HL-60/S4 treated with retinoic acid at 250 ng/mL for 4 days and 3 days (cell line): ENCODE measurements around the gene LIPC.

Source experiments
- in situ Hi-C: fragments of 300-500 bp; cut with MboI; formaldehyde crosslinking; loops from 2 replicates; pipeline ENCODE4 v1.7.0; 2022; ENCODE audit warnings: low sequenced_read_pairs

The LIPC gene

DNA sequence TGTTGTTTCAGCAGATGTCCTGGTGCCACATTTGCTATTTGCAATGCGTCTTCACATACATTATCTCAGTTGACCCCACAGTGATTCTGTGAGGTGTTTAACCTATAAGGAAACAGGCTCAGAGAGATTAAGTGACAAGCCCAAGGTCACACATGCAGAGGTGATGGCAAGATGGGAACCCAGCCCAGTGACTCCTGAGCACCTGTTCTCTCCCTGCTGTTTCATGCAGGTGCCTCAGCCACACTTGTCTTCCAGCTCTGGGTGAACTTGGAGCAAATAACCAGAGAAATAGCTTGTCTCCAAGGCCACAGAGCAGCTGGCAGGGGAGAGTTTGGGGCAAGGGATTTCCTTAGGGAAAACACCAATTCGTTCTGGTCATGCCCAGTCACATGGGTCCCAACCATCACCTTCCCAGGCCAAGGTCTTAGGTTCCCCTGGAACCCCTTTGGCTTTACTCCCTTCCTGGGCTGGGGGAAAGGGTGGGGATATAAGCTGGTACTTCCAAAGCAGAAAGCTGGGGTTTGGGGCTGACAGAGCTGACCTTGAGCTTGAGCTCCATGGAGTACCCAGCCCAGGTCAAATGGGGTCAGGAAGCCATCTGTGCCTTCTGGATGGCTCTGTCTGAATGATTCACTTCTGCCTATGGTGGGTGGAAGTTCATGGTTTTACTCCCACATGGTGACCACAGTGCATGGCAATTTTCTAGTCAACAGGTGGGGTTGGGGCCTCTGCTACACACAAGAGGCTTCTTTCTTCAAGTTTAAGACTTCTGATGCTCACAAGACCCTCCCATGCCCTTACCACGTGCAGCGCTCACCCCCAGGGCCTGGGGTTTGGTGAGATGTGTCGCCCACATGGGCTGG lies 22.4 kb downstream of the LIPC start:
- in situ Hi-C loops, result no loop called here

DNA sequence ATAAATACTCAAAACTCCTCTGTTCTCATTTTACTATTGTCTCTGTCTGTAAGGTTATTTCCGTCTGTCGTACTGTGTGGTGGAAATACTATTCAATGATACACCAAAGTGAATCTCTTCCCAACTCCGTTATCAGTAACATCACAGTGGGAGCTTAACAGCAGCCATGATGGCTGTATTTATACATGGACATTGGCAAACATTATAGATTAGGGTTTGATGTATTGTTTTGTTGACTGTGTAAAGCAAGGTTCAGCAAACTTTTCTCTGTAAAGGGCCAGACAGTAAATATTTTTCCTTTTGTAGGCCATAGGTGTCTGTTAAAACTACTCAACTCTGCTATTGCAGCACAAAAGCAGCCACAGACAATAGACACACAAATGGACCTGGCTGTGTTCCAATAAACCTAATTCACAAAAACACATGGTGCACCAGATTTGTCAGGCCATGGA lies 23.2 kb downstream of the LIPC start:
- in situ Hi-C loops, result no loop called here

DNA sequence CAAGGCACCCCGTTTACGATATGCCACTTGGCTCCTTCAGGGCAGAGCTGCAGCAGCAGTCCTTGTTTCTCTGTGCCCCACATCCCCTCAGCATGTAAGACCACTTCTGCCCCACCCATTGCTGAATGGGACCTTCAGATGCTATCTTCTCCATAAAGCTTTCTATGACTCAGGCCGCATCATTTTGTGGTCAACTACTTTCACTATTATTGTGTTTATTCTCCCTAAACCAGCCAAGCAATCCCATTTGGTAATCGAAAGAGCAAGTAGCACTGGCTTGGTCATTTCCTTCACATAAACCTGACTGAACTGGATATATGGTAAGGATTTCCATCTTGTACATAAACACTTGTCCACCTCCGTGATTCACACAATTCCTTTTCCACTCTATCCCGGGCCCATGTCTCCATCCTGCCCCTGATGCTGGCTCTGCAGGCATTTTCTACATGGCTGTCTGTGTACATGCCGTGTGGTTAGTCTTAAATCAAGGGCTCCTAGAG lies 25.7 kb downstream of the LIPC start:
- in situ Hi-C loops, result no loop called here

DNA sequence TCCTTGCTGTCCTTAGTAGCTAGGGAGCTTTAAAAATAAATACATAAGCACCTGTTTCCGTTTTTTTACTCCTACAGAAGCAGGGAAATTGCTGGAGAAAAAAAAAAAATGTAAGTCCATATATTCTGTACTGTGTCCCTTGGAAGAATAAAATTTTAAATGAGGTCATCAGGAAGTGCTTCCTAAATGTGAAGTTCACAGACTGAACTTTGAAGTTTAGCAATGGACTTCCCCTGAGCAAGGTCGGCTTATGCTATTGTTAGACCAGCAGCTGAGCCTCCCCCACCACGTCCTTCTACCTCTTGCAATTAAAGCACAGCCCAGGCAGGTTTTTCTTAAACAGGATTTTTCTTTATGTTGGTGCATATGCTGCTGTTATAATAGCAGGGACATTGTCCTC lies 26.3 kb downstream of the LIPC start:
- in situ Hi-C loops, result no loop called here

DNA sequence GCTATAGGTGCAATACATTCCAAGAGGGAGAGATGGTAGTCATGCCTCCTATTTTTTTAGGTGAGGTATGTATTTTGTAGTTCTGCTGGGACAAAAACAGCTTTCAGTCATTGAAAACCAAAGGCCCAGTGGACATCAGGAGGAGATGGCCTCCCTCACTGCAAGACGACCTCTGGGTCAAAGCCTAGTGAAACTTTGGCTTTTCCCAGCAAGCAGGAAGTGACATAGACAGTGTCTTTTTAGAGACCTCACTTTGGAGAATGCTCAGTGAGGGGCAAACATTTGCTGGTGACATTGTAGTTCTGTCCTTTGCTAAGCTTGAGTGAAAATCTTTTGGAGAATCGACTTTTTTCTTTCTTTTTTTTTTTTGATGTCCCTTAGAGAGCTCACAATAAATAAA lies 27.3 kb downstream of the LIPC start:
- in situ Hi-C loops, result no loop called here

DNA sequence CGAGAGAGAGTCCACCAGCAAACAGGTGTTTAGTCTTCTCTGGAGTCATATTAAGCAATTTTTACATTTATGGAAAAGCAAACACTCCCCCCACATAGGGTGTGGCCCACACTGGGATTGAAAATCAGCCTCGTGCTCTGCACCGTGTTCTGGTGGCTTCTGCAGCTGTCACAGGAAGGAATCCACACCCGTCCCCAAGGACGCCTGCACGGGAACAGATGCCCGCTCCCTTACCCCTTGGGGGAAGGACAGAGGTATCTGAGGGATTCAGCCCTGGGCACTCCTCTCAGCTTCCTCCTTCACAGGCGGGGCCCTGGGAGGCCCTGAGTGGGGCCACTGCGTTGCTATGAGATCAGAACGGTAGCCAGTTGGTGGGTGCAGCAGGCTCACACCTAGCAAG lies 27.8 kb downstream of the LIPC start:
- in situ Hi-C loops, result no loop called here

DNA sequence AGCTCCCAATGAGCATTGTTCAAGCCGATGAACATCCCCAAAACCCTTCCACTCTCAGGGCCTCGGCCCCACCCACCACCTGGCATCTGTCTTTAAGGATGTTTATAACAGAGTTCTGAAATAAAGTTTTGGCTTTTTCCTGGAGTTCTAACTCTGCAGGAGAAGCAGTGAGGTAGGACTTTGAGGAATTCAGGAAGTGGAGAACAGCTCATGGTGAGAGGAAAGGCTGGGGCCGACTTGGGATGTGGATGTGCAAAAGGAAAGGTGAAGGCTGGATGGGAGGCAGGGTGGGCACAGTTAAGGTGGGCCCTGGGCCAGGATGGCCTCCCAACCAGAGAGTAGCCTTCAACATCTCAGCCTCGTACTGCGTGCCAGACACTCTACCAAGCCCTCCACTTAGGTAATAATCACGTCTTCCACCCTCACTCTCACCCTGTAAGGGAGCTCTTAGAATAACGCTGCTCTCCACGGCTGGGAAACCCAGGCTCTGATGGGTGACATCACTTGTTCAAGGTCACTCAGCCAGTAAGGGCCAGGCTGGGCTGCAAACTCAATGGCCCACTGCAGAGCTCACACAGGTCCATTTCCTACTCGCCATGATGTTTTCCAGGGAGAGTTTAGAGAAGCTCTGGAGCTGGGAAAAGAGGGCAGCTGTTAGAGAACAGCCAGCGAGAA lies 28.5 kb downstream of the LIPC start:
- in situ Hi-C loops, result no loop called here

DNA sequence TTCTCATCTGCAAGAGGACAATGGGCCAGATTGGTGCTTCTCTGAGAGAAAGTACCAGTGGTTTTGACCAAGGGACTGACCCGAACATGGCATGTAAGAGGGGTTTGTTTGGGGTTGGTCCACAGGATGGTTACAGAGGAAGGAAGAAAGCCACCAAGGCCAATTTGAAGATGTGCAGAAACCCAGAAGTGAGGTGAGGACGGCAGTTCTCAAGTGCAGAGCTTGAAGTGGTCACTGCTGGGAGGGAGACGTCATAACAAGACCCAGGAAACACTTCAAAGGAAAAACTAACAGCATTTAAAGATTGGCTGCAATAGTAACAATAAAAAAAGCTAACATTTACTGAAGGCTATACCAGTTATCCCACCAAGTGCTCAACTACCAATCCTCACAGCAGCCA lies 29.1 kb downstream of the LIPC start:
- in situ Hi-C loops, result no loop called here

DNA sequence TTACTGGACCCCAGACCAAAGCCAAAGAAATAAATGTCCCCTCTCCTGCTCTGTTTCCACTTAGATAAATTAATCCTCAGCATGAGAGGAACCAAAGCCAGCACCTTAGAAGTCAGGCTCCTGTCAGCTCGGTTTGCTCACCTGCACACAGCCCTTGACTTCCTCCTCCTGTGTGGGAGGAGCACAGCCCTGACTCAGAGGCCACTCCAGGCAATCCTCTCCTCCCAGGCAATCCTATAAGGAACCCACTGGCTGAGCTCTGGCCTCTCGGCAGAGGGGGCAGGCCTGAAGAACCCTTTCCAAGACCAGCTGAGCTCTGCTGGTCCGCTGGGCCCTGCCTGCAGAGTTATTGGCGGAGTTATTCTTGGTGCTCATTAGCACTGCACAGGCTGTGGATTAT lies 30.8 kb downstream of the LIPC start:
- in situ Hi-C loops, result no loop called here

DNA sequence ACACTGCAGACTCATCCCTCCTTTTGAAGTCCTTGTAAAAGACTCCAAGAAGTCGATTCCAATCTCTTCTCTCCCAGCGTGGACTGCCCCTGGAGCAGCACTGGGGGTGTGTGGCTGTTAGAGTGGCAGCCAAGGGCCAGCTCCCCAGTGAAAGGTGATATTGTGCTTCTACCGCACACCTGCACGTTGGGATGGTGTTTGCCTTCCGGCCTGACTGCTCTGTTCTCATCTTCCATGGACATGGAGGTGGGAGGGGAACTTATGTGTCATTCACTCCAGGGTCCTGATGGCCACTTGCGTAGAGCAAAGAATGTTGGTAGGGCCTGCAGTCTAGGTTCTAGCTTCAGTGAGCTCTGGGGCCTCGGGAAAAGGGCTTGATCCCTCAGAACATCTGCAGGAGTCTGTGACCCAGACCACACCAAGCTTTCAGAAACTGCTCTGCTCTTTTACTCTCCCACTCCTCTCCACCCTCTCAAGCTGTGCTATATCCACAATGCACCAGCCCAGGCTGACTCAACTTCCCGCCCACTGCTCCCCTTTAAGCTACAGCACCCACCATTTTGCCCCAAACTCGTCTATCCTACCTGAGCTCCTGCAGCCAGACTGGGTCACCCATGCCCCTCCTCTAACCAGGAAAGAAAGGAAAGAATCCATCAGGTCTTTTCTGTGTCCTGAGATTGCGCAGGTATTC lies 31.3 kb downstream of the LIPC start:
- in situ Hi-C loops, result no loop called here

DNA sequence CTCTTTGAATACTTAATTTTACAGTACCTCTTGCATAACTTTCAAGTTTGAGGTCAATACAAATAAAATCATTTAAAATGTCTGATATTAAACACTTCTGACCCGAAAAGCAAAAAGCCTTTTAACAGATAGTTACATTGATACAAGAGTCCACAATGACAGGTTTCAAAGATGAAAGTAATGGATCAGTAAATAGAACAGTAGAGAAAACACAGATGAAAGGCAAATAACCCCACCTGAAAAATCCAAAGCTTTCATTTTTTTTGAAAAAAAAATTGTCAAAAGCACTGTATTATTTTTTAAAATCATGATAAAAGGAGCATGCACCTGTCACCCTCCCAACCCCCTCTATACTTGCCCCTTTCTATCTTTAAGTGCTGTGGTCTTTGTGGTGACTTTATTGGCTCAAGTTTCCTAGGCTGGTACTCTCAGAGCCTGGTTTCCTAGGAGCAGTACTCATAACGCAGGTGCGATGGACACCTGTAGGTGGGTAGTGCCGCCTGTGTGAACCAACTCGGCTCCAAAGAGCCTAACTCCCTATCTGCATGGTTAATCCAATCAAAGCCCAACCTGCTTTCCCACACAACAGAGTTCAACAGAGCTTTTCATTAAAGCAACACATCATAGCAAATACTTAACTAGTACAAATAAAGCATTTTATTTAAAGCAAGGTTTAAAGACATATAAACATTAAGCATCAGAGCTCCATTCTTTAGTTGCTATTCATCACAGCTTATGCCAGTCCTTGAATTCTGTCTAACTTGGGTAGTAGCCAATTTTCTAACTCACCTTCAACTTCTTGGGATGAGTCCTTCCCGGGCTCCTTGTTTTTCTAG lies 32.2 kb downstream of the LIPC start:
- in situ Hi-C loops, result no loop called here

DNA sequence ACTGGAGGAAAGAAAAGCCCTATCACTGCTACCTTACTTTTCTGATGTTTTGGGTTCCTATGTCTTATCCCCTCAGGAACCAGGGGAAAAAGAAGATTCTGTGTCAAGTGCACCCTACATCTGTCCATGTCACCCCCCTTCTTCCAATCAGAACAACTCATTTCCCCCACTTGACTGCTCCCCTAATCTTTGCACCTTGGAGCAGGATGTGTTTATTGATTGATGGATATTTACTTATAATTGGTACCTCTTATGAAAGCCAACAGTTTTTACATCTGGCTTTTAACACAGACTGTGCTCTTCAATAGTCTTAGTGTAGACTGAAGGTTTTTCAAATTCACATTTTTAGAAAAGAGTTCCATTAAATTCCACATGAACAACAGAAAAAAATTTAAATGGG lies 33.3 kb downstream of the LIPC start:
- in situ Hi-C loops, result no loop called here

DNA sequence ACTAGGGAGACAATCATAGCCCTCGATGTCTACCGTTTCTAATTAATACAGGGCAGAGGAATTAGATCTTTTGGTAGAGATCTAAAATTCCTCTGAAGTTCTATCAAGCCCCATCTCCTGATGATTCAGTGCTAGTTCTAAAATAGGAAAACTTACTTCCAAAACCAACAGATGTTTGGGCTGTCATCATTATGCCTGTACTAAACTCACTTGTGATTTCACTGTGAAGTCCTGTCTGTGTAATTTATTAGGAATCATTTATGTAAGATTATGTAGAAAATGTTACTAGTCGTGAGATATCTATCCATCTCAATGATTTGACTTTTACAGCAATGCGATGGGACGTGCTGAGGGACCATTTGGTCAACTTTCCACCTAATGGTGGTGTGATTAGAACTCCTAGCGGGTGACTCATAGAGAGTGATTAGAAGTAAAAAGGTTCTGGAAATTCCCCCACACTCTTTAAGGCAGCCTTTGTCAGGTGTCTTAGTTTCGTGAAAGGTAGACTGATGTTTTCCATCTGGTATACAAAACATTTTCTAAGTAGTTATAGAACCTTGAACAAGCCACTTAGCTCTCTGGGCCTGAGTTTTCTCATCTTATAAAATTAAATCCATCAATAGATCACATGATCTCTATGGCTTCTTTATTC lies 34.2 kb downstream of the LIPC start:
- in situ Hi-C loops, result no loop called here

DNA sequence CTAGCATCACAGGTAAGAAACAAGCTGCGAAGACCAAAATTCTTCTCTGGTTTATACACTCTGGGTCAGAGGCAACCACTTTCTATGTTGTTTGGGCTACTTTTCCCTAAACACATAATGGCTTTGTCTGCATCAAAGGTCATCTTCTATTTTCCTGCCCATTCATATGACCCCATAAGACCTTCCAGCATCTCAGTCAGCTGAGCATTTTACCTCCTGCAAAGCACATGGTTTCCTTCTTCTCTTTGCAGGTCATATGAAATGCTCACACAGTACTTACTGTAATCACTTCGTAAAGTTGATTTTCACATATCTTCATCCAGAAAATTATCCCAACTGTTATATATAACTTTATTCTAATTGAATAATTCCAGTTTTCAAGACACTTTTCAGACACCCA lies 34.8 kb downstream of the LIPC start:
- in situ Hi-C loops, result no loop called here

DNA sequence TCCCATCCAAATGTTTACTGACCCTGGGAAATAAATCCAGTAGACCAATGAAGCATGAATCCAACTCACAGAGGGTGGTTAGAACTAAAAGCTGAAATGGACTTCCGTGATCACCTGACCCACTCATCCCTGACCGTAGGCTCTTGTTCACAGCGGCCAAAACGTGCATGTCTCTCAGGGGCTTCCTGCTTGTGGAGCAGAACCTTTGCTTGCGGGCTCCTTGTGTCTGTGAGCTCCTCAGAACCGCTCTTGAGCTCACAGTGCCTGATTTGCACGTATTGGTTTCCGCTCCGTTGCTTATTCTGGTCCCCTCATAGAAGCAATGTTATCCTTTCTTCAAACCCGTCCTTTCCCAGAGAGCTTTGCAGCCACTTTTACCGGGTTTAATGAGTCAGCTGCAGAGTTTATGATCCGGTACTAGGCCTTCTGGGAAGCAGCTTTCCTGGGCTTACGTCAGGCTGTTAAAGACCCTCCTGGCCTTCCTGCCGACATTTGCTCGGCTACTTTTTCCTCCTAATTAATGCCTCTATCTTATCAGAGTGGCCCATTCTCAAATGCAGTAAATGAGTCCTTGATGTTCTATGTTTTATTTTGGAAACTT lies 35.4 kb downstream of the LIPC start:
- in situ Hi-C loops, result no loop called here

DNA sequence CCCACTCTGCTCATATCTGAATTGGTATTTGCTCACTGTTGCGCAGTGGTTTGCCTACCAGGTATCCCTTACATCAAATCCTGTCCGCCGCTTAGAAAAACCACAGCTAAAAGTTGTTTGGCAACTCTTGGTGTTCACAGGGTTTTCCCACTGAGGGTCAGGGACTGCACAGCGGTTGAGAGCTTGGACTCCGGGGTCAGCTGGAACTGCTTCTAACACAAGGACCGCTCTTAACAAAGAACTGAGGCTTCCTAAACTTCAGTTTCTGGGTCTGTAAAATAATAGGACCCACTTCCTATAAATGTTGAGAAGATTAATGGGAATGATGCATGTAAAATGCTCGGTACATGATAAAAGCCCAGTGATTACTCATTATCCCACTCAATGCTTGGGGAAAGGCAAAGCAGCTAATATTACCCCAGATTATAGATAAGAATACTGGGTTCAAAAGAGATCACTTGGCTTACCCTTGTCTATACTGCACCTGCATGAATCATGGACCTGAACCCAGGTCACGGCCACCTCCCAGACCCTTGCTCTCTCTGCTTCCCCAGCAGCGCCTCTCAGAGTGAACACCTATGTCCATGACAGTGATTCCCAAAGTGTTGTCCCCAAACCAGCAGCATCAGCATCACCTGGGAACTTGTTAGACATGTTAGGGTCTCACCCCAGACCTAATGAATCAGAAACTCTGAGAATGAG lies 36.1 kb downstream of the LIPC start:
- in situ Hi-C loops, result no loop called here

DNA sequence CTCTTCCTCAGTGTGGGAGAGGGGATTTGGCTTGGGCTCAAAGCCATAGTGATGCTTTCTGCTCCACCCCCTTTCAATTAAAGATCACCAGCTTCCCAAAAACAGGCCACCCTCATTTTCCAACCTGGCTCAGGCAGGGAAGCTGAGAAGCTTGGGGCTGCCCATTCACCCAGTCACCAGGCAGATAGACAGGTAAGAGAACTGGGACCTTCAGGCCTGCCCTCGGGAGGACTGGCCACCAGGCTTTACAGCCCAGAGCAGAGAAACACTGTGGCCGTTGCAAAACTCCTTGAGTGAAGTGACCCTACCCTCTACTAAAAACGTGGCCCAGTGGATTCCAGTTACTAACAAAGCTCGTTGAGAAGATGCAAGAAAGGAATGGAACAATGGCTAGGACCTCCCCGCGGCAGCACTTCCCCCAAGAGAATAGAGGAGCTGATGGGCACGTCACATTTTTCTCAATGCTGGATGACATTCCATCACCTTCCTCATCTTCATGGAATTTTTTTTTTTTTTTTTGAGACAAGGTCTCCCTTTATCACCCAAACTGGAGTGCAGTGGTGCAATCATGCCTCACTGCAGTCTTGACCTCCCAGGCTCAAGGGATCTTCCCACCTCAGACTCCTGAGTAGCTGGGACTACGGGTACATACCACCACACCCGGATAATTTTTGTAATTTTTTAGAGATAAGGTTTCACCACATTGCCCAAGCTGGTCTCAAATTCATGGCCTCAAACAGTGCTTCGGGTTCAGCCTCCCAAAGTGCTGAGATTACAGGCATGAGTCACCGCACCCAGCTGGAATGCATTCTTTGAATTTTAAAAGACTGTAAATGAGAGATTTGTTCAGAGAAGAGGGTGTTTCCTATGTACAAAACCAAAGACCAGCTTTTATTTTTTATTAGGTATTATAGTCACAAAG lies 37.9 kb downstream of the LIPC start:
- in situ Hi-C loops, result no loop called here

DNA sequence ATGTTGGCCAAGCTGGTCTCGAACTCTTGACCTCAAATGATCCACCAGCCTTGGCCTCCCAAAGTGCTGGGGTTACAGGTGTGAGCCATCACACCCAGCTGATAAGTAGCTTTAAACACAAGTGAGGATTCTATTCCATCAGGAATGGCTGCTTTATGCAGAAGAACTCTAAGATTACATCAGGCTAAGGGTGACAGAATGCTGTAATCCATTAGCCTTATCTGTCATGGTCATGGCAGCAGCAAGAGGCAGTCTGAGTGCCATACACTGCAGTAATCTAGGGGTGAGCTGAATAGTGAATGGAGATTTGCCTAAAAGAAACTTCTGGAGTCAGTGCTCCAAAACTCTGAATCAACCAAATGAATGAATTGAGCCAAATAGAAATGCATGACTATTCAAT lies 39.6 kb downstream of the LIPC start:
- in situ Hi-C loops, result no loop called here
